HG03066 (cell line): ENCODE results near the gene STK40.

Source experiments
- ATAC-seq: cut with Tn5 transposase; IDR thresholded peaks from one replicate; pipeline ENCODE4 v1.9.1; 2021; ENCODE audit warnings: low read depth; ENCODE audit not compliant: unreplicated experiment

The STK40 gene

DNA sequence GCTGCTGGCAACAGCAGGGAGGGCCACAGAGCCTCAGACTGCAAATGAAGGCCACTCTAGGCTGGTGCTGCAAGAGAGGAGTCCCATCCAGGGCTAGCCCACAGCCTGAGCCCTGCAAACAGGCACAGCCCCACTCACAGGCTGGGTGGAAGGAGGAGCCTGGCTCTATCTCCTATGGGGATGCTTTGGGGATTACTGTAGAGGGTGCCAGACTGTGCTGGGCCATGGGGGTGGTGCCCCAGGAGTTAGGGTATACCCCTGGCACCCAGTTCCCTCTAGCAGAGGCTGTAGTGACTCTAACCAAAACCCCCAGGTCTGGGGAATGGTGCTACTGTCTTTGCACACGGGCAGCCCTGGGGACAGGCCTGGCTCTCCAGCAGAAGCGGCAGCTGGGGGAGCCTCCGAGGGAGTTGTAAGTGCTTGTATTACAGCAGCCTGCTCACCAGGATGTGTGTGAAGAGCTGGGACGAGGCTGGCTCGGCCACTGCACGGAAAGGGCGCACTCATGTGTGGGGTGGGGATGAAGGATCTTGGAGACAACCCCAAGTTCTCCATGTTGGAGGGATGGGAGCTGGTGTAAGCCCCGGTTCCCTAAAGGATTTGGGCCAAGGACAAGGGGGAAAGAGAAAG, 38.9 kb downstream of the STK40 start:
- no peak for ATAC-seq

DNA sequence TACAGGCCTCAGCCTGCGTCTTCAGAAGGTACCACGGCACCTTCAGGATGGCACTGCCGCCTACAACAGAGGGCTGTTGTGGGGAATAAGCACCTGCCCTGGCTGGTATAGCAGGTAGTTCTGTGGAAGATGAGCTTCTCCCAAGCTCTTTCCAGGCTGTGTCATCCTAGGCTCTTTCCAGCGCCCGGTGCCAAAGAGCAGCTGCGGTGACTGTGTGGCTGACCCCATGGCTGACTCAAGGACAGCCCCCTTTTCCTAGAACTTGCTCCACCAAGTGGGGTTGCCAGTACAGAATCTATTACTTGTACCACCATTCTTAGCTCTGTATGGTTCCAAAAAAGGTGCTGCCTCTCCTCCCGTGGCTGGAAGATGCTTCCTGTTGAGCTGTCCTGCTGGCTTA, 40.4 kb downstream of the STK40 start:
- ATAC-seq, result no peak

DNA sequence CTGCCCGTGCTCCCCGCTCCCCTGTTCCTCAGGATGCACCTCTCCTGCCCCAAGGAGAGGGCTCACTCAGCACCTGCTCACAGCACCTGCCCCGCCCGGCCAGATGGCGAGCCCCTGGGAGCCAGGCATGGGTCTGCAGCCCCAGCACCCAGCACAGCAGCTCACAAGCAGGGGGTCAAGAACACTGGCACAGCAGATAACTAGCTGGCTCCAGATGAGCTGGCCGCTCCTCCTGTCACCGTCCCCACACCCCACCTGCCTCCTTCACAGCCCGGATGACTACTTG, 41.4 kb downstream of the STK40 start:
- no peak for ATAC-seq

- ATAC-seq, result no peak
These were observed 41.9 kb downstream of the STK40 start for GRCh38 chr1:36343651-36344394.

DNA sequence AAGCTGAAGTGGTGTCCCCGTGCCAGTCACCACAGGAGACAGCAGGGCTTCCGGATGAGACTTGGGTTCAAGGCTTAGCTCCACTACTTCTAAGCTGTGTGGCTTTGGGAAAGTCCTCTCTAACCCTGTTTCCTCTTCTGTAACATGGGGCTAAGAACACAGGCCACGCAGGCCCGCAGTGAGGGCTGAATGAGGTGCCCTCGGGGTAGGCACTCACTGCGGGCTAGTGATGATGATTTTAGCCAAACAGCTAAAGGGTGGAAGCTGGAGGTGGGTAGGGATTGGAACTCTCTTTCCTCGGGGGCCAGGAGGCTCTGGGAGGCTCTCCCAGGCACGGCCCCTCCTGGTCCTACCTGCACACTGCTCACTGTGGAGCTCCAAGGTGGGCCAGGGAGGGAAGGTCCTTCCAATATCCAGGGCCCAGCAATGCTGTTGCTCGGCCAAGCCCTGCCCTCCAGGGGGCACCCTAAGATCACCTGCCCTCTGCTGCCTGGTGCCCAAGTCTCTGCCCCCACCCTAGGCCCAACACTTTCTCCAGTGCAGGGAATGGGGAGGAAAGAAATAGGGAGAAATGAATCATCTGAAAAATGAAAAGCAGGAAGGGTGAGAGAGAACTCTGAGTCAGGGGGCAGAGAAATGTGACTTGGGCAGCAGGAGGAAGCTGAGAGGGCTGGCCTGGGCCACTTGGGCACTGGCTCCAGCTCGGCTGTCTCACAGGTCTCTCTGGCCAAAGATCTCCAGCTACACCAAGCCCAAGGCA, 43.1 kb downstream of the STK40 start:
- no peak for ATAC-seq

- no peak for ATAC-seq
These were observed 44.0 kb downstream of the STK40 start for GRCh38 chr1:36341626-36342320.

- ATAC-seq, result no peak
These were observed 46.1 kb downstream of the STK40 start for GRCh38 chr1:36339615-36340014.

- ATAC-seq, result no peak
These were observed 46.5 kb downstream of the STK40 start for GRCh38 chr1:36339215-36339614.

- no peak for ATAC-seq
These were observed 47.9 kb downstream of the STK40 start for GRCh38 chr1:36337830-36338229.

- ATAC-seq, result no peak
These were observed 54.8 kb downstream of the STK40 start for GRCh38 chr1:36330940-36331339.

GRCh38 chr1:36329817-36330216, 55.9 kb downstream of the STK40 start:
- ATAC-seq, result no peak

DNA sequence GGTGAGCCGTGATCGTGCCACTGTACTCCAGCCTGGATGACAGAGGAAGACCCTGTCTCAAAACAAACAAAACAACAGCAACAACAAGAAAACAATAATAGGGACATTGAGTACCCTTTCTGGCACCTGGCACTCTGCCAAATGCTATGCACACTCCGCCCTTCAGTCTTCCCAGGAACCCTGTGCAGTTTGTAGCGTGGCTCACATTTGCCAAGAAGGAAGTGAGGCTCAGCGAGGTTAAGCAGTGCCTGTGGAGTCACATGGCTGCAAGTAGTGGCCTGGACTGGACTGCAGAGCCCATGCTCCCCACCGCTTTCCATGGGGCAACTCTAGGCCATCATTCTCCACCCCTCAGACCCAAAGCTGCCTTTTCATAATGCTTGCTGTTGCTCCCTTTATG, 57.0 kb downstream of the STK40 start:
- ATAC-seq, result no peak

GRCh38 chr1:36328088-36328480, 57.6 kb downstream of the STK40 start:
- no peak for ATAC-seq

DNA sequence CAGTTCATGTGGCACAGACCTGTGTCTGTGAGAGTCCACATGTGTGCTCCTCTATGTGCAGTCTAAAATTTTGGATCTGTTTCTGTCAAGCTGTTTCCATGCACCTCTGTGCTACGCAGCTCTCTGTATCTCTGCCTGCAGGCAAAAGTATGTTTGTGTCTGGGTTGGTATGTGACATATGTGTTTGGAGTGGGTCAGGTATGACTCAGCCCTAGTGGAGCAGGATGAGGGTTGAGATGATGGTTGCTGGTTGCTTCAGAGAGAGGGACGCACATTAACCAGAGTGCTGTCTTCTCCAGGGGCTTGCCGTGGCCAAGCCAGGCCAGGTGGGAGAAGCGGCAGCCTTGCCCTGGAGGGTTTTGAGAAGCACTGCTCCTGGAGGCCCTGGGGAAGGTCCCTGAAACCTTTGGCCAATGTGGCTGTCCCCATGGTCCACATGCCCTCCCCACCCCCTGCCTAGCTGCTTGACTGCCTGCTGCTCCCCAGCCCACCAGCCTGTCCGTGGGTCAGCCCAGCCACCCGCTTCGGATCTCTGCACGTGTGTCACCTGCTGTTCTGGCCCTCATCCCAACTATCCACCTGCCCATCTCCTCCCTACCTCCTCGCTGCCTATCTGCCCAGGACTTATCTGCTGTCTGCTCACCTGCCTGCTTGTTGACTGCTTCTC, 58.2 kb downstream of the STK40 start:
- ATAC-seq, result no peak

- ATAC-seq, result no peak
These were observed 59.2 kb downstream of the STK40 start for GRCh38 chr1:36326499-36326898.

DNA sequence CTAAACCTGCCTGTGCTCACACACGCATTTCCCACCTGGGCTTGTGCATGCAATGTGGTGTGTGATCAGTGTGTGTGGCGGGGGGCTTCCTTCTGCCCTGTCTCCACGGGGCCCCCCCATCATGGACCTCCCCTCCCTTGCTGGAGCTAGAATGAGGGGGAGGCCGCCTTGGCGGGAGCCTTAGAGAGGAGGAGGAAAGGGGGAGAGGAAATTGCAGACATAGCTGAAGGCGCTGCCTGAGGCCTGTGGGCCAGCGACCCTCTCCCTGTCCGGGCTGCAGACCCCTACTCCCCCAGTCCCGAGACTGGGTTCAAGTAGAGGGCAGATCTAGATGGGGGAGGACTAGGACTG, 61.4 kb downstream of the STK40 start:
- no peak for ATAC-seq

- peak; percentile 44 for ATAC-seq
These were observed 61.9 kb downstream of the STK40 start, which contains the start of gene EVA1B for GRCh38 chr1:36323636-36324352. TSS of gene EVA1B (minus strand) at chr1:36323645. CDS start at chr1:36323037, 608 bp downstream.

GRCh38 chr1:36322786-36323635, 62.7 kb downstream of the STK40 start:
- ATAC-seq, result peak; percentile 22
